ENCODE measurements around the gene BTN3A1.

The BTN3A1 gene

DNA sequence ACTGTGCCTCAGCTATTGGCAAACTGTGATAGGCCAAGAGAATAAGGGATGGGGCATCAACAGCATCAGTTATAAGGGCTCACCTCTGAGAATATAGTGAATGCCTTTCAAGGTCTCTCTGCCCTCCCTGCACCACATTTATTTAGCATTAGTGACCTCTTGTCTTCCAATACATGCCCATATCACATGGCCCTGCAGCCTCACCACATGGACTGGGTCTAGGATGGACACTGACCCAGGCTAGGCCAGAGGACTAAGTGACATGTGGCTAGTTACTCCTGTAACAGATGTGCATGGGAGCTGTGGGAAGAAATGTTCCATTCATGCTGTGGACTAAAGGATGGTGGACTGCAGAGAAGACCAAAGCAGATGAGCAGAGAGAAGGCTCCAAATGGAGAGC, 22.3 kb upstream of the BTN3A1 start:
- DNase-seq (ENCODE audit: low spot score): no peak

DNA sequence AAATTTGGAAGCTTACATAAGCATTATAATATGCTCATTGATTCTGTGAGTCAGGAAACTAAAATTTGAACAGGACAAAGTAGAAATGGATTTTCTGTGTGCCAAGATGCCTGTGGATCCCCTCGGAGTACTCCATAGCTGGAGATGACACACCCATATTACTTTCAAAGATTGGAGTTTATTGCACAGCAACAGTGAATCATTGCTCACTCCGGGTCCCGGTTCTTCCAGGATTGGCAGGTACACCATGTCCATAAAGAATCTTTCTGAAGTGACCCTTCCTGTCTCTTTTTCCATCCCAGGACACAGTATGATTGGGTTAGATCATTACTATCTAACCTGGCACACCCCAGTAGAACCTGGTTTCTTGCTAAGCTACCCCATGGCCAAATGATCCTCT, 21.8 kb upstream of the BTN3A1 start:
- no peak for DNase-seq (ENCODE audit: low spot score)

DNA sequence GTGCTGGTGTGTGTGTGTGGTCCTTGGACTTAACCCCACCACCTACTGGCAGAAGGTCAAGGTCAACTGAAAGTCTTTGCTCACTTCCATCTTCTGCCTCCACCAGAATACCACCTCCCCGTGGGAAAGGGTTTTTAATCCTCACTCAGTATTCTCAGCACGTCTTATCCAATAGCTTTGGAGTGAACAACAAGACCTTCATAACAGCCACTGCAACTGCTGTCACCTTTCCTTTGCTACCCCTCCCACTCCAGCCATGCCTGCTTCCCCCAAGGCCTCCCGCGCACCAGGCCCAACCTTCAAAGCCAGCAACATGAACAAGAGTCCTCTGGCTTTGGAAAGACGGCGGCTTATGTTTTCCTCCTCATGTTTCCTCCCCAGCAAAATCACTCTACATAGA, 20.0 kb upstream of the BTN3A1 start:
- no peak for DNase-seq (ENCODE audit: low spot score)

DNA sequence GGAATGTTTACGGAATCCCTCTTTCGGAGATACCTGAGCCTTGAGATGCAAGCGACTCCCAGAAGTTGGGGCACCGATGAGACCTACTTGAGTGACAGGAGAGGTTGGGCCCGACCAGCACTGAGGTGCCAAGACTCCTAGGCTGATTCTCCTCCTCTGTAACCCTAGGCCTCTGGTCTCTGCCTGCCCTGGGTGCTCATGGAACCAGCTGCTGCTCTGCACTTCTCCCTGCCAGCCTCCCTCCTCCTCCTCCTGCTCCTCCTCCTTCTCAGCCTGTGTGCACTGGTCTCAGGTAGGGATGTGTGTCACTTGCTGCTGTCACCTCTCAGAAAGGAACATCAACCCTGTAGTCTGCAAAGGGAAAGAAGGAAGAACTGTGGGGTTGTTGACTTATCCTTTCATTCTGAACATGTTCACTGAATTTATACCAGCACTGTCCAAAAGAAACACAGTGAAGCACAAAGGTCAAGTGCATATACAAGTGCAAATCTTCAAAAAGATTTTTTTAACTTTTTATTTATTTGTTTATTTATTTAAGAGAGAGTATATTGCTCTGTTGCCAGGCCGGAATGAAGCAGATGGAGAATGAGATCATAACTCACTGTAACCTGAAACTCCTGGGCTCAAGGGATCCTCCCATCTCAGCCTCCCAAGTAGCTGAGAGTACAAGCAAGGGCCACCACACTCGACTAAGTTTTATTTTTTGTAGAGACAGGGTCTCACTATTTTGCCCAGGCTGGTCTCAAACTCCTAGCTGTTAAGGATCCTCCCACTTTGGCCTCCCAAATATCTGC, 18.3 kb upstream of the BTN3A1 start:
- peak; percentile 13 for DNase-seq (ENCODE audit: low spot score)

DNA sequence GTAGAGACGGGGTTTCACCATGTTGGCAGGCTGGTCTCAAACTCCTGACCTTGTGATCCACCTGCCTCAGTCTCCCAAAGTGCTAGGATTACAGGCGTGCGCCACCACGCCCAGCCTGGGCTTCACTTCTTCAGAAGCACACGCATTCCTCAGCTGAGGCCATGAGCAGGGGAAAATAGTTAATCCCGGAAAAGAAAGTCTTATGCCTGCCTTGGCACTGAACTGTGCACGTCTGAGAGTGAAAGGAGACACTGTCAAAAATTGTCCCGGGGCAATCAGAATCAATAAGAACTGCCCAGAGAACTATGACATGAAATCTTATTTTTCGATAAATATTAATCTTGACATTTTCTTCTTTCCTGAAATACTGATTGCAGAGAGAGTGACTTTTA, 16.3 kb upstream of the BTN3A1 start:
- no peak for DNase-seq (ENCODE audit: low spot score)

DNA sequence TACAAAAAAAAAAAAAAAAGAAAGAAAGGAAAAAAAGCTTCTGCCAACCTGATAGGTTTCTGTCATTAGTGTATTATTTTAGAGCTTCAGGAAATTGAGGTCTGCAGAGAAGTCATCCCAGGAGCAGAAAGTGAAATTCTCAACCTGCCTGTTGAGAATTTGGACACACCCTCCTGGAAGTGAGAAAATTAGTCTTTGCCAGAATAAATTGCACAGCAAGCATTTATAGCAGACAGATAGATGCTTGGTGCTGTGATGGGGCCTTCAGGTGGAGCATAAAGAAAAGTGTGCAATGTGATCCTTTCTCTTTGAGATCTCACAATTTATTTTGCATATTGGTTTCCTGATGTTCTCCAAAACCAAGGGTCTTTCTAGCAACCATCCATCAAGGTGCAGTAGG, 14.5 kb upstream of the BTN3A1 start:
- DNase-seq (ENCODE audit: low spot score): no peak

DNA sequence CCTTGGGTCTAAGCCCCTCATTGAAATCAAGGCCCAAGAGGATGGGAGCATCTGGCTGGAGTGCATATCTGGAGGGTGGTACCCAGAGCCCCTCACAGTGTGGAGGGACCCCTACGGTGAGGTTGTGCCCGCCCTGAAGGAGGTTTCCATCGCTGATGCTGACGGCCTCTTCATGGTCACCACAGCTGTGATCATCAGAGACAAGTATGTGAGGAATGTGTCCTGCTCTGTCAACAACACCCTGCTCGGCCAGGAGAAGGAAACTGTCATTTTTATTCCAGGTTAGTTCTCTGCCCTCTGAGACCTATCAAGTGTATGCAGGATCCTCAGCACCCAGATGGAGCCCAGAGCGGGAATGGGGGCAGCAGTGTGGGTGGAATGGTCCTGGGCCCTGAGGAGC, 14.1 kb upstream of the BTN3A1 start:
- DNase-seq (ENCODE audit: low spot score): peak; percentile 30

DNA sequence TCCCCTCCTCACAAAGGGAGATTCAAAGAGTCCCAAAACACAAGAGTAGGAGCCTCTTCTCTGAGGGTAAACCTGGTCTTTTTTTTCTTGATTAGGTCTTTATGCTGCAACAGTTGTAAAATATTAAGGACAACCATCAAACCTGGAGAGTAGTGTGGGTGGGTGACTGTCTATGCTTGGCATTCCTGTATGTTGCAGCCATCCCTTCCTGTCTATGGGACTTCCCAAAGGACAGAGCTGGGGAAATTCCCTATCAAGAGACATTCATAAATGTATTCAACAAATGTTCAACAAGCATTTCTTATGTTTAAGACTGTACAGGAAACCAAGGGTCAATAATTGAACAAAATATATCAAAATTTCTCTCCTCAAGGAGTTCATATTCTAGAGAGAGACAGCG, 13.6 kb upstream of the BTN3A1 start:
- DNase-seq (ENCODE audit: low spot score): no peak

DNA sequence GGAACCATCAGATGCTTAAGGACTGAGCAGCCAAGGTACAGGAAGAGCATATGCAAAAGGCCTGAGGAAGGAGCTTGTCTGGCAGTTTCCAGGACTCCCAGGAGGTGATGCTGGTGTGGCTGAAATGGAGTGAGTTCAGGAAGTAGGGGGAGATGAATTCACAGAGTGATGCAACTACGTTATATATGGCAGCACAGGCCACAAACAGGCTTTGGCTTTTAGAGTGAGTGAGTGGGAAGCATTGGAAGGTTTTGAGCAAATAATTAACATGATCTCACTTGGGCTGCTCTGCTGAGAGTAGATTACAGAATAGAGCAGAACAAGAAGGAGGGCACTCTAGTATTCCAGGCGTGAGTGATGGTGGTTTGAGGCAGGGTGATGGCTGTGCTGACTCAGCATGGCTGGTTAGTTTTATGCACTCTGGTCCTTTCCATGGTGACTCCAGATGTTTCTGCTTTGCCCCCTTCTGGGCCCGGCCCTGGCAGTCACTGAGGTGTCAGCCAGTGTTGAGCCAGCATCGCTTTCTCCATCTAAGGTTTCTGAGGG, 12.7 kb upstream of the BTN3A1 start:
- no peak for DNase-seq (ENCODE audit: low spot score)

DNA sequence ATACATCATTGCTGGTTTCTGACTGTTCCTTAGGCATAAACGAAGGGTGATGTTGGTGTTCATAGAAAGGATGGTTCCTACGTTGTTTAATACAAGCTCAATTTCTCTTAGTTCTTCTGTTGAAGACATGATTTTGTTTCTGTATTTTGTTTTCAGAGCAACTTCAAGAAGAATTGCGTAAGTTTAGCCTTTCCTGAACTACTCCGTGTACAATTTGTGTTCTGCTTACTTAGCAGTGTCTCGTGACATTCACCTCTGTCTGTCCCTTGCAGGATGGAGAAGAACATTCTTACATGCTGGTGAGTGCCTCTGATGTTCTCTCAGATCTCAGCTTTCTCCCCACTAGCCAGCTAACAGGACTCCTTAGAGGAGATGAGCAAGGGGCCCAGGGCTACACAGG, 11.5 kb upstream of the BTN3A1 start:
- DNase-seq (ENCODE audit: low spot score): no peak

DNA sequence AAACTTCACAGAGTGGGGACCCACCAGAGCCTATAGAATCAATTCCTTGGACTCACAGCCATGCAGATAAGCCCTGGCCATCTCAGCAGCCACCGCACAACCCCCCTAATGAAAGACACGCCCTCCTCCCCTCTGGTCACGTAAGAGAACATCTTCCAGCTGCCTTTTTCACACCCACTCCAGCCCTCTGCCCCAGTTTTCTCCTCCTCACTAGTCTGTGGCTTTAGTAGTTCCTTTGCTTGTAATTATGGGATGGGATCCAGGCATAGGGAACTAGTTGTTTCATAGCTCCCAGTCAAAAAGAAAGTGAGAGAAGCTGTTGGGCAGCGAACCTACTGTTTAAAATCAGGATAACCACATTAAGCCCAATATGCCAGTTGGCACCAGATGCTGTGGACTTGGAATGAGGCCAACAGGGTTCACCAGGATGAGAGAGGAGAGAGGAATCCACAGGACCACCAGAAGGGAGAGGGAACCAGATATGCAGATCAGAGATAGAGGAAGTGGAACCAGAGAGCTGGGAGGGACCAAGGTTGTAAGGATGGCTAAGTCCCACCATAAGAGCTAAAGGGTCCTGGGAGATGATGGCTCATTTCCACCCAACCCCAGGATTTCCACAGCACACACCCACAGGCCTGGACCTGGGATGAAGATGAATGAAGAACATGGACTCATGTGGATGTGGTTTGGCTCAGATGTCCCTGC, 9.0 kb upstream of the BTN3A1 start:
- no peak for DNase-seq (ENCODE audit: low spot score)

DNA sequence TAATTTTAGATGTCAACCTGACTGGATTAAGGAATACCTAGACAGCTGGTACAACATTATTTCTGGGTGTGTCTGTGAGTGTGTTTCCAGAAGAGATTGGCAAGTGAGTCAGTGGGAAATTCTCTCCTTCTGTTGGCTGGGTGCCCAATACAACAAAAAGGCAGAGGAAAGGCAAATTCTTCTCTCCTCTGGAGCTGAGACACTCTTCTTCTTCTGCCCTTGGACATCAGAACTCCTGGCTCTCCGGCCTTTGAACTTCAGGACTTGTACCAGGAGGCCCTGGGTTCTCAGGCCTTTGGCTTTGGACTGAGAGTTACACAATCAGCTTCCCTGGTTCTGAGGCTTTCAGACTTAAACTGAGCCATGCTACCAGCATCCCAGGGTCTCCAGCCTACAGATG, 7.8 kb upstream of the BTN3A1 start:
- DNase-seq (ENCODE audit: low spot score): peak; percentile 36

DNA sequence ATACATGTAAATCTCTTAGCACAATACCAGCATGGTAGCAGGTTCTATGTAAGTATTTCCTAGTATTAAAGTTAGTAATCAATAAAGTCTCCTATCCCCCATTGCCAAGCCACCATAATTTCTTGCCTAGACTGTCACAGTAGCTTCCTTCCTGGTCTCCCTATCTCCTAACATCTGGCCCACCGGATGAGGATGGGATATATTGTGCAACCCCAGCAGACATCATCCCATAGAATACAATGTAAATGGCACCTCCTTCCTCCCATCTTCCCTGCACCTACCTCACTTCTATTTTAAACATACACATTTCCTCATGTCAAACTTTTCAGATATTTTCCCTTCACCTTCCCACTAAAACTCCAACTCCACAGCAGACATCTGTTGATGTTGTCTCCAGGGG, 3.5 kb upstream of the BTN3A1 start:
- DNase-seq (ENCODE audit: low spot score): no peak

DNA sequence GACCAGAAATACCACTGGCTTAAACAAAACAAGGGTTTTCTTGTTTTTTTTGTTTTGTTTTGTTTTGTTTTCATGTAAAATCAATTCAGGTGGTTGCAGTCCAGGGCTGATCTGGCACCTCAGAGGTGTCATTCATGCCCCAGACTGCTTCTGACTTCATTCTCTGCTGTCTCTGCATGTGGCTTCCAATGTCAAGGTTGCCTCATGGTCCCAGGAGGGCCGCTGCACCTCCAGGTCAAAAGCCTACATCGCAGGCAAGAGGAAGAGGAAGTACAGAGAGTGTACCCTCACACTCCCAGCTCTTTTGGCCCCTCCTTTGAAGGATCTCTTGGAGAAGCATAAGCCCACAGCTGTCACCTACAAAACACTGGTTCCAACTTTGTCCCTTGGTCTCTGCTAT, 1.4 kb upstream of the BTN3A1 start:
- DNase-seq (ENCODE audit: low spot score): no peak

DNA sequence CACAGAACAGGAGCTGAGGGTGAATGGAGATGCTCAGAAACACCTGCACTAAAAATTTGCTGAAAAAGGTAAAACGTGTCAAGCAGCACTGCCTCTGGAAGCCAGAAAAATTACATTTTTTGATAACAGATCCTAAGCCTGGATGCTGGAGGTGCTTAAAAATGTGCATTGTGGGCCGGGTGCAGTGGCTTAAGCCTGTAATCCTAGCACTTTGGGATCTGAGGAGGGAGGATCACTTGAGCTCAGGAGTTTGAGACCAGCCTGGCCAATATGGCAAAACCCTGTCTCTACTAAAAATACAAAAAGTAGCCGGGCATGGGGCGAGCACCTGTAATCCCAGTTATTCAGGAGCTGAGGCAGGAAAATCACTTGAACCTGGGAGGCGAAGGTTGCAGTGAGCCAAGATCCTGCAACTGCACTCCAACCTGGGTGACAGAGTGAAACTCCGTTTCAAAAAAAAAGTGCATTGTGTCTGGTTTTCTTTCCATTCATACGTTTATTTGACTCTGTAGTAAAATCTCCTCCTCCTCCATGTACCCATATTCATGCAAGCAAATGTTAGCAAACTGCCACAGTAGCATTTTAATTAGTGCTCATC, 587 bp upstream of the BTN3A1 start:
- DNase-seq (ENCODE audit: low spot score): no peak

DNA sequence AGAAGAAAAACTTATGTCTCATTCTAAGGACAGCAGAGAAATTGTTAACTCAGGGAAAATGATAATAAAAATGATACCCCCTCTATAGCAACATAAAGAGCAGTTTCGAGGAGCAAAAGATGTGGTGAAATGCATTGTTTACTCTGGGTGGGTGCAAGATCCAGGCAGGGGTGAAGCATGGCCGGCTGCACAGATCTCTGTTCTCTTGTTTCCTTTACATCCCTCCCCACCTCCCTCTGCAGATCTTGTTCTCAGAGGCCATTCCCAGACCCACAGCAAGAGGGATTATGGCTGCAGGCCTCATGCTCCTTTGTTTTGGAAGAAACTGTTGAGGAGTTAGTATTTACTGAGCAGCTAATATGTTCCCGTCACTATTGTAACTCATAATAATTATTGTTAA, 1.8 kb downstream of the BTN3A1 start:
- DNase-seq (ENCODE audit: low spot score): no peak

DNA sequence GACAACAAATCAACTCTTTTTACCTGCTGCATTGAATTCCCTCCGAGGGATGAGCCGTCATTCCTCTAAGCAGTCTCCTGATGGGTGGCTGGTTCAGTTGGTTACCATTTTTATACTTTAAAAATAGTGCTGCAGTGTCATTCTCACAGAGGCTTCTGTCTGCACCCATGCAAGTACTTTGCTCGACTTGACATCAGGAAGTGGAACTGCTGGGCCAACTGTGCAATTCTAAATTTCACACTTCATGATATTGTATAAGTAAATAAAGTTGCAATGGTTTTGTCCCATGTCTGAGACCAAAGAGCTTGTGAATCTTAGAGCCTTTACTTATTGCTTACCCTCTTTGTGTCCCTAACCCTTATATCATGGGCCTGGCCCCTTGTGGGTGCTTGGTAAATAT, 2.5 kb downstream of the BTN3A1 start:
- no peak for DNase-seq (ENCODE audit: low spot score)

DNA sequence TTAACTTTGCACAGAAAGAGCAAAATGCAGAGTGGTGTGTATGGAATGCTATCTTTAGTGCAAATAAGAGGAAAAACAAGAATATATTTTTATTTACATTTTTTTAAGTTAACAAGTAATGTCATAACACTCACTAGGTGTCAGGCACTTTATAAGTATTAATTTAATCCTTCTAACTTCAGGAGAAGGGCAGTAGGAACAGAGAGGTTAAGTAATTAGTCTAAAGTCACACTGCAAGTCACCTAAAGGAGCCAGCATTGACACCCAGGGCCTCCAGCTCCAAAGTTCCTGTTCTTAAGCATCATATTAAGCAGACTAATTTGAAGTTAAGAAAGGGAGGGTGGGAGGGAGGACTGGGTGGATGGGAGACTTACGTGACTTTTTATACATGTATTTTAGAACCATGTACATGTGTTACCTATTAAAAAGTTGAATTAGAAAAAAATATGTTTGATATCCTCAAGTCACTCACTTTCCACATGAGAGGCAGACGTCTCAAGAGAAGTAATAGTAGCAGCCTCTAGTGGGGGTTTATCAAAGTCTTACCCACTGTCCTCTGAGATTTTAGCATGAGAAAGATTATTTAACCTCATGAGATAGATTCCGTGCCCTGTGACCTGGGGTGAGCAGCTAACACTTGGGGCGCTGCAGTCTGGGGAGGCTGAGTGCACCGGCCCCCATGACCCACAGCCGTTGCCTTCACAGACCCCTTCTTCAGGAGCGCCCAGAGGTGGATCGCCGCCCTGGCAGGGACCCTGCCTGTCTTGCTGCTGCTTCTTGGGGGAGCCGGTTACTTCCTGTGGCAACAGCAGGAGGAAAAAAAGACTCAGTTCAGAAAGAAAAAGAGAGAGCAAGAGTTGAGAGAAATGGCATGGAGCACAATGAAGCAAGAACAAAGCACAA, 7.0 kb downstream of the BTN3A1 start:
- no peak for DNase-seq (ENCODE audit: low spot score)

DNA sequence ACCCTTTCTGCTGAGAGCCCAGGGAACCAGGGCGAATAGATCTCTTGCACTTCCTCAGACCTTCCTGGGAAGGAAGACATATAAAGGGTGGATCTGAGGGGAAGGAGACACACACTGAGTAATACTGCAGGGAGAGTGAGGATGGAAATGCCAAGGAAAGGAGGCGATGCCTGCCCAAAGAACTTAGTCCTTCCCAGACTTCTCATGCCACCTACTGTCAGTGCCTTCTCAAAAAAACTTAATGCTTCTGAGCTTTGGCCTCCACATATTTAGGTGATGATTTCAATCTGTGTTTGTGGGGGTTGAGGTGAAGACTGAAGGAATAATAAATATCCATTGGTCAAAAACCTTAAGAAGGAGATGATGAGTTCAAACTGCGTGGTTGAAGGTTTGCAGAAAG, 9.7 kb downstream of the BTN3A1 start:
- peak; percentile 15 for DNase-seq (ENCODE audit: low spot score)

DNA sequence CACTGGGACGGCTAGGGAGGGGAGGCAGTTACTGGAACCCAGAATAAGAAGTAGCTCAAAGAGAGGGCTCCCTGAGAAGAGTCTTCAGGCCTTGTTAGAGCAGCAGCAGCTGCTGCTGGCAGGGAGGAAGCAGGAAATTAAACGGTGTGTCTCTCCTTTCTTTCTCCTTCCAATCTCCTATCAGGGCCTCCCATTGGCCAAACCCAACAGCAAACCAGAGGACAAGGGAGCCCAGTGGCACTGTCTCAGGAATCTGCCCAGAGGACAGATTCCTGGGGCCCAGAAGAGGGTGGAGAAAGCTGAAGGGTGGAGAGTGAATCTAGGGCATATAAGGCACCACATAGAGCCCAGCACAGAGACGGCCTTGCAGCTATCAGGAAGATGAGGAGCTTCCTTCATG, 10.2 kb downstream of the BTN3A1 start:
- DNase-seq (ENCODE audit: low spot score): no peak

DNA sequence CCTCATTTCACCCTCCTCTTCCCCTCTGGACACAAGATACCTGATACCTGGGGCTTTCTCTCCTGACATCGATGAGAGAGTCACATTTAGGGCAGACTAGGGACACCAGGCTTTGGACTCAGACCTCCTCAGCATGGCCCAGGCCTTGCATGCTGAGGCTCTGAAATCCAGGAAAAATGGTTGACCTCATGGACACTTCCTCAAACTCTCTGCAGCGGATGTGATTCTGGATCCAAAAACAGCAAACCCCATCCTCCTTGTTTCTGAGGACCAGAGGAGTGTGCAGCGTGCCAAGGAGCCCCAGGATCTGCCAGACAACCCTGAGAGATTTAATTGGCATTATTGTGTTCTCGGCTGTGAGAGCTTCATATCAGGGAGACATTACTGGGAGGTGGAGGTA, 10.9 kb downstream of the BTN3A1 start:
- DNase-seq (ENCODE audit: low spot score): no peak

DNA sequence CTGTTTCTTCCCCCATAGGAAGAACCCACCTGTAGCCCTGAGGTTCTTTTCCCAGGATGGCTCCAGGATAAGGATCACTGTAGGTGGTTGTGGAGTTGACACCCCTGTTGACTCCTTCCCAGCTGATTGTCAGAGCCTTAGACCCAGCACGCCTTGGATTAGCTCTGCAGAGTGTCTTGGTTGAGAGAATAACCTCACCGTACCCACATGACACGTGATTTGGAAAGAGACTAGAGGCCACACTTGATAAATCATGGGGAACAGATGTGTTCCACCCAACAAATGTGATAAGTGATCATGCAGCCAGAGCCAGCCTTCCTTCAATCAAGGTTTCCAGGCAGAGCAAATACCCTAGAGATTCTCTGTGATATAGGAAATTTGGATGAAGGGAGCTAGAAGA, 12.2 kb downstream of the BTN3A1 start:
- DNase-seq (ENCODE audit: low spot score): no peak
